Colonic mucosa (tissue), 4 donors: ENCODE measurements around the gene PTPRN2. TPM values are rescaled to one million over a fixed set of nuclear protein-coding genes. Genes with fewer than 3 reads are reported as not detected.

Source experiments
- DNase-seq: peaks from one replicate; pipeline ENCODE4 v3.0.0-alpha.2; 2020
- H3K27ac ChIP-seq: fragments of 200-600 bp; one replicate; pipeline ENCODE4 v1.8.0; 2021
- H3K27me3 ChIP-seq: fragments of 200-600 bp; one replicate; pipeline ENCODE4 v1.8.0; 2021
- H3K36me3 ChIP-seq: fragments of 200-600 bp; one replicate; pipeline ENCODE4 v1.8.0; 2021
- H3K4me1 ChIP-seq: fragments of 200-600 bp; one replicate; pipeline ENCODE4 v1.8.0; 2021; ENCODE audit warnings: mild to moderate bottlenecking
- H3K4me3 ChIP-seq: fragments of 200-600 bp; one replicate; pipeline ENCODE4 v1.8.0; 2021
- H3K9ac ChIP-seq, 2 donors: one replicate each; pipeline ENCODE4 v1.7.0; 2013; ENCODE audit warnings: control low read depth in 2 of 2, low read depth in 2 of 2, low read length in 2 of 2
- H3K9me3 ChIP-seq: fragments of 200-600 bp; one replicate; pipeline ENCODE4 v1.8.0; 2021
- intact Hi-C: fragments of 100-400 bp; cut with DNase I; formaldehyde crosslinking; loops from one replicate; pipeline ENCODE4 v1.14.1; 2022
- total RNA-seq, 2 donors: library from RNA; stranded (reverse); fragmentation: NEBNext Ultra II Directional in 1 of 2; extraction: Animal tissue kit (Norgen Biotek cat#: 25700) in 1 of 2; gene quantifications; one replicate each; pipeline ENCODE4 v1.2.1, GENCODE V29; 2021
- TF ChIP-seq, protein P1 (sequence below): fragments of 200-600 bp; IDR thresholded peaks from one replicate; pipeline ENCODE4 v1.8.0; 2022; ENCODE audit warnings: antibody characterized with exemption, mild to moderate bottlenecking
- donor health status: healthy.
- donor health status: DM: no; HTN: no; CAD: no.
- donor health status: DM: no; HTN: no; CAD: no.

Gene PTPRN2
- total RNA-seq, 2 donors from 2014 or later = 14.7 to 21.6 TPM

DNA sequence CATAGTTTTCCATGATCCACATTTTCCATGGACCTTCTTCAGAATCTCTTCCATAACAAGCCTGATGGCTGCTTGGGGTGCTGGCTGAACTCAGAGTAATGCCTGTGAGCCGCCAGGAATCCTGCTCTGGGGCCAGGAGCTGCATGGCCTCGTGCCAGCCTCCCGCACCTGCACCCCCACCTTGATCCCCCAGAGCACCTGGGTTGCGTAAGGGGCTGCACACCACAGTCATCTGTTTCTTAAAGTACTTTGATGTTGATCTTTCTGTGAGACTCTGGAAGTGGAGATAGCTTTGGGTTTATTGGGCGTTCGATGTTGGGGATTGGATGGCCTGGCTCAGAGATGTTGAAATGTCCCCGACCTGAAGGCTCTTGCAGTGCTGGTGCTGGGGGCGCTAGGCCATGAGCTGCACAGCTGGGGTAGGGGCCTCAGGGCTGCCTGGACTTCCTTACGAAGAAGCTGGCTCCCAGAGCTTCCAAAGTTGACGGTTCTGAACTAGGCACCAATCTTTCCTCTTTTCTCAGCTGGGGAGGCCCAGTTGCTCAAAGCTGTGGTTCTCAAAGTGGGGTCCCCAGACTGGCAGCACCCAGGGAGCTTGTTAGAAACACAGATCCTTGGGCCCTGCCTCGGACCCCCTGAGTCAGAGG, 716.9 kb downstream of the PTPRN2 start:
- no peak for DNase-seq
- H3K4me1 ChIP-seq = no peaks in the 10 kb centered on the region
- TF ChIP-seq, protein P1, sequence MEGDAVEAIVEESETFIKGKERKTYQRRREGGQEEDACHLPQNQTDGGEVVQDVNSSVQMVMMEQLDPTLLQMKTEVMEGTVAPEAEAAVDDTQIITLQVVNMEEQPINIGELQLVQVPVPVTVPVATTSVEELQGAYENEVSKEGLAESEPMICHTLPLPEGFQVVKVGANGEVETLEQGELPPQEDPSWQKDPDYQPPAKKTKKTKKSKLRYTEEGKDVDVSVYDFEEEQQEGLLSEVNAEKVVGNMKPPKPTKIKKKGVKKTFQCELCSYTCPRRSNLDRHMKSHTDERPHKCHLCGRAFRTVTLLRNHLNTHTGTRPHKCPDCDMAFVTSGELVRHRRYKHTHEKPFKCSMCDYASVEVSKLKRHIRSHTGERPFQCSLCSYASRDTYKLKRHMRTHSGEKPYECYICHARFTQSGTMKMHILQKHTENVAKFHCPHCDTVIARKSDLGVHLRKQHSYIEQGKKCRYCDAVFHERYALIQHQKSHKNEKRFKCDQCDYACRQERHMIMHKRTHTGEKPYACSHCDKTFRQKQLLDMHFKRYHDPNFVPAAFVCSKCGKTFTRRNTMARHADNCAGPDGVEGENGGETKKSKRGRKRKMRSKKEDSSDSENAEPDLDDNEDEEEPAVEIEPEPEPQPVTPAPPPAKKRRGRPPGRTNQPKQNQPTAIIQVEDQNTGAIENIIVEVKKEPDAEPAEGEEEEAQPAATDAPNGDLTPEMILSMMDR = no peak
- intact Hi-C loops = no loop called here
- no peak overlapping the region for H3K9ac ChIP-seq
- H3K4me3 ChIP-seq = no peak overlapping the region
- H3K27me3 ChIP-seq = no peaks in the 10 kb centered on the region
- no peak overlapping the region for H3K27ac ChIP-seq
- H3K36me3 ChIP-seq = no peaks in the 10 kb centered on the region
- no peaks in the 10 kb centered on the region for H3K9me3 ChIP-seq

DNA sequence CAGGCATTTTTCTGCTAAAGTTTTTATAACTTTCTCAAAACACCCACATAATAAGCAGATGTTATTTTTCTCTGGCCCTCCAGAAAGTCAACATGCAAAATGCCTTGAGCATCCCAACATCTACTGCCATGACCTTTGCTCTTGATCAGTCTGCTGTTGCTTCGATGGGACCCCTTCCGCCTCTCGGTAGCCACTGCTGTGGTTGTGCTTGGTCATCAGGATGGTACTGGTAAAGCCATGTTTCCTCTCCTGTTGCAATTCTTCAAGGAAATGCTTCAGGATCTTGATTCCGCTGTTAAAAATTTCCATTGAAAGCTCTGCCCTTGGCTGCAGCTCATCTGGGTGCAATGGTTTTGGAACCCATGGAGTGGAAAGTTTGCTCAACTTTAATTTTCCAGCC, 717.8 kb downstream of the PTPRN2 start:
- Histone ChIP-seq H3K36me3 (no peaks in the 10 kb centered on the region), H3K27me3 (no peaks in the 10 kb centered on the region), H3K9me3 (no peaks in the 10 kb centered on the region), H3K4me1 (no peaks in the 10 kb centered on the region), H3K9ac (no peak overlapping the region), H3K4me3 (no peak overlapping the region), H3K27ac (no peak overlapping the region)
- intact Hi-C loops = no loop called here
- no peak for DNase-seq
- TF ChIP-seq, protein P1 = no peak

DNA sequence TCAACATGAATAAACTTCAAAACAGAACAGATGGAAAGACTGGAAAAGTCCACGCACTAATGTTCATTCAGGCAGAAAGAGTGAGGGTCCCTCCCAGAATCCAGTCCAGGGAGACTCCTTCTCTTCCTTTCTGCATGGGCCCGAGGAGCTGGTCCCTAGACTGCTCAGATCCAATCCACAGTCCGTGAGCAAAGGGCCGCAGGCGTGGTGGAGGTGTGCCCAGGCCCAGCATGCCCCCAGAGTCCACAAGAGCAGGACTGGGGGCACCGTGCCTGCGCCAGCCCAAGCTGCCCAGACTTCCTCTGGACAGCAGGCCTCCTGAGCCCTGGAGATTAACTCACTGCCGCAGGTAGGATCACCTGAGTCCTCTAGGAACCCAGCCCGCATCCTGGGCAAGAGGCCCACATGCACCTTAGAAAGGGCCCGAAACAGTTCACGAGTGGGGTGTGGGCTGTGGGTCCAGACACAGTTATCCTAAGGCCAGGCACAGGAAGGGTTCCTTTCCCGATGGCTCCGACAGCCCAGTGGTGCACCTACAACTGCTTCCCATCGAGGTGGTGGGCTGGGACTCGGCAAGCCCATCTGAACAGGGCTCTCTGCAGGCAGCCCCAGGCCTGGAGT, 719.8 kb downstream of the PTPRN2 start:
- Histone ChIP-seq H3K36me3 (no peaks in the 10 kb centered on the region), H3K9me3 (no peaks in the 10 kb centered on the region), H3K9ac (no peak overlapping the region), H3K27me3 (no peaks in the 10 kb centered on the region), H3K4me3 (no peak overlapping the region), H3K4me1 (no peaks in the 10 kb centered on the region), H3K27ac (no peak overlapping the region)
- DNase-seq = no peak
- intact Hi-C loops = no loop called here
- TF ChIP-seq, protein P1 = no peak

DNA sequence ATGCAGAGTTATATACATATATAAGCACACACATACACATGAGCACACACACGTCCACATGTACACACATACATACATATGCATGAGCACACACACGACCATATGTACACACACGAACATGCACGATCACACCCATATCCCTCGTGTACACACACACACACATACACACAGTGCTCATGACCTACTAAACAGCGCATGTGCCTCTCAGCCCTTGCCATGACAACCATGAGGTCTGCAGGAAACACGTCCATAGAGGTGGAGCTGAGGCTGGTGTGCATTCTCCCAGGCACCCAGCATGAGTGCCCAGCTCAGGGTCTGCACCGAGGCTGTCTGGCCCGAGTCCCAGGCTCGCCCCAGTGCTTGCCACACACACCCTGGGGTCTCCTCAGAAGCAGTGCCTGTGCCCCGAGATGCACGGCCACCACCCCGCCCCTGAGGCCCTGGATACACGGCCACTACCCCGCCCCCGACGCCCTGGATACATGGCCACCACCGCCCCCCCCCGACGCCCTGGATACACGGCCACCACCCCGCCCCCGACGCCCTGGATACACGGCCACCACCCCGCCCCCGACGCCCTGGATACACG, 721.2 kb downstream of the PTPRN2 start:
- H3K36me3 ChIP-seq = no peaks in the 10 kb centered on the region
- TF ChIP-seq, protein P1 = no peak
- no peaks in the 10 kb centered on the region for H3K9me3 ChIP-seq
- intact Hi-C loops = no loop called here
- H3K27ac ChIP-seq = no peak overlapping the region
- no peak for DNase-seq
- no peaks in the 10 kb centered on the region for H3K27me3 ChIP-seq
- no peaks in the 10 kb centered on the region for H3K4me1 ChIP-seq
- H3K9ac ChIP-seq = no peak overlapping the region
- no peak overlapping the region for H3K4me3 ChIP-seq

DNA sequence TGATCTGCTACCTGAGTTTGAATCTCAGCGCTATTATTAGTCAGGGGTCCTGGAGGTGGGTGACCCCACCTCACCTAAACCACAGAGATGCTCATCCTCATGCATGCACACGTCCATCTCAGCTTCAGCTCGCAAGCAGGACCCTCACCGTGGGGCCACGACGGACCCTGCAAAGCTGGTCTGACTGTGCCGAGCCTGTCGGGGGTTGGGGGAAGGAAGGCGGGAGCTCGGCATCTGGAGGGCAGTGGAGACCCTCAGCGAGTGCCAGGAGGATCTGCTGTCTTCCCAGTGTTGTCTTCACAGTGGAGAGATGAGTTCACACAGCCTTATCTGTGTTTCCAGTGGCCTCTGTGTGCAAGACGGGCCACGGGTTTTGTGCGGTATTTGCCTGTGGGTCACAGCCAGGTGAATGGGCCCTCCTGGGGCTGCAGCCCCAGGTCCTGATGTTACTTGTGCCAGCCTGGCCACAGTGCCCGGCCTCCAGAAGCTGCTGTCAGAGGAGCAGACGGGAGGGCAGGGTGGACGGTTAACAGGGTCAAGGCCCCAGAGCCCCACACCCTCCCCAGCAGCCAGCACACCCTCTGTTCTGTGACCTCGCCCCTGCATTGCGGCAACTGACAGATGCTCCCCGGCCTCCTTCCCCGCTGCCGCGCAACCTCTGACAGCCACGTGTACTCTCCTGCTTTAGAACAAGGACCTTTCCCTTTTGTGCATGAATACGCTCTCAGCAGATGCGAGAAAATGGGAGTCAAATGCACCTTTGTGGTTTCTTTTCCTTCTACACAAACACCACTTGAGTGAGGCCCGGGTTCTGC, 722.1 kb downstream of the PTPRN2 start:
- no peak overlapping the region for H3K27ac ChIP-seq
- H3K4me3 ChIP-seq = no peak overlapping the region
- no peaks in the 10 kb centered on the region for H3K27me3 ChIP-seq
- no peak for DNase-seq
- no peaks in the 10 kb centered on the region for H3K9me3 ChIP-seq
- no peaks in the 10 kb centered on the region for H3K4me1 ChIP-seq
- H3K36me3 ChIP-seq = no peaks in the 10 kb centered on the region
- intact Hi-C loops = no loop called here
- TF ChIP-seq, protein P1 = no peak
- H3K9ac ChIP-seq = no peak overlapping the region
